C4-2B (cell line): ENCODE data around the gene DAB2.

ENCODE experiments used
- H3K27ac ChIP-seq: fragments of 450-650 bp; 2 replicates; pipeline ENCODE4 v1.5.1; 2017
- CTCF ChIP-seq: fragments of 450-650 bp; conservative IDR thresholded peaks from 2 replicates; pipeline ENCODE4 v1.5.1; 2017; ENCODE audit warnings: mild to moderate bottlenecking
- ZFX ChIP-seq: fragments of 450-650 bp; IDR thresholded peaks from 2 replicates; pipeline ENCODE4 v1.6.1; 2017

The DAB2 gene

GRCh38 chr5:39459071-39459470 lies 34.3 kb upstream of the DAB2 start:
- no peak overlapping the region for H3K27ac ChIP-seq

DNA sequence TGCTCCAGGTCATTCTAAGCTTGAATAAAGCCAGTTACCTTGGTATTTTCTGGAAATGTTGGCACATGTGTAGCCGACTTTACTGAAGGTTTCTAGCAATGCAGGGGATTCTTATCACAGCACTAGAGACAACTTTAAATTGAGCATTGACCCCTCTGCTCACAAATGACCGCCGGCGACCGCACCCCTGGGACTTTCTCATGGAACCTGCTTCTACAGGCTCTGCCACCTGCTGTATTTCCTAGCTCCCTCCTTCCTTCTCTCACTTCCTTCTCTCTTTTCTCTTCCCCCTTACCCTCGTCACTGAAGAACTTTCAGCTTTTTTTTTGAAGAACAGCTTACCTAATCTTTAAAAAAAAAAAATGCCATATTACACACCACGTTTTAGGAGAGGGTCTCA lies 30.9 kb upstream of the DAB2 start:
- TF ChIP-seq ZFX (no peak), CTCF (no peak)
- no peak overlapping the region for H3K27ac ChIP-seq

More at GRCh38 chr5:39459071-39459470, 34.3 kb upstream of the DAB2 start:
- TF ChIP-seq CTCF: no peak
- TF ChIP-seq ZFX: no peak

- TF ChIP-seq ZFX: no peak
- no peak for TF ChIP-seq CTCF
- H3K27ac ChIP-seq: no peak overlapping the region
These were observed 28.8 kb upstream of the DAB2 start for GRCh38 chr5:39453606-39454005.

DNA sequence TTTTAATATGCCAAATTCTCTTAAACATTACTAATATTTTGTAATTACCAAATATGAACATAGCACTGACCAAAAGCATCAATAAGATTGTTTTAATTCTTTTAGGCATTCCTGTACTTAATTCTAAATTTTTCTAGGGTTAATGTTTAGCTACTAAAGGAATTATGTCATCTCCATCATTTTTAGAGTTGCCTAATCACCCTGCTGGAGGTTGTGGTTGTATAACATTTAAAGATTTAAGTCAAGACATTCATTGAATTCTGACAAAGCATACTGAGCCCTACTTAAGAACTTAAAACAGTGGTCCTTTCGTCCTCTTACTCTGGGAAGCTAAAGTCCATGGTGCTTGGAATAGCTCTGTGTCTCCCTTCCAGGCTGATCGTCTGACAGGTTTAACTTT lies 28.1 kb upstream of the DAB2 start:
- H3K27ac ChIP-seq: no peak overlapping the region
- TF ChIP-seq CTCF (no peak), ZFX (no peak)

DNA sequence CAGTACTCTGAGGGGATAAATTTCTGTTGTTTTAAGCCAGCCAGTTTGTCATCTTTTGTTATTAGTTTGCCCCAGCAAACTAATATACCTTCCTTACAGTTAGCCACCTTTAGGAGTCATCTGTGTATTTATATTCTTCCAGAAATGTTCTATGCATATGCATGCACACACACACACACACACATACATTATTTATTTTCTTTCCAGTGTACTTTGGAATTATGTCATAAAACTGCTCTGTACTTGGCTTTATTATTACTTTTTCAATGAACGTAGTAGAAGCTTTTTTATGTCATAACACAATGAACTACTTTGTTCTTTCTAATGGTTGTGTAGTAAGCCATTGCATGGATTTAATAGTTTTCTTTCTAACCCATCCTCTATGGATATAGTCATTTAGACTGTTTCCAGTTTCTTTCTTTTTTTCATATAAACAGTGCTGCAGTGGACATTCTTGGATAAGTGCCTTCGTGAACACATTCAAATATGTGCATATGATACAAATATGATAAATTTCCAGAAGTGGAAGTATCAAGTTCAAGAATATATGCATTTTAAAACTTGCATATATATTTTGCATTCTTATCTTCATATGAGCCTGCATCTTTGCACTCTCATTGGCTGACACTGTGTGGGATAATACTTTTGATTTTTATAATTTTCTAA lies 26.6 kb upstream of the DAB2 start:
- H3K27ac ChIP-seq: no peak overlapping the region
- TF ChIP-seq ZFX: no peak
- no peak for TF ChIP-seq CTCF

GRCh38 chr5:39450487-39450886 lies 25.7 kb upstream of the DAB2 start:
- no peak for TF ChIP-seq CTCF
- TF ChIP-seq ZFX: no peak

DNA sequence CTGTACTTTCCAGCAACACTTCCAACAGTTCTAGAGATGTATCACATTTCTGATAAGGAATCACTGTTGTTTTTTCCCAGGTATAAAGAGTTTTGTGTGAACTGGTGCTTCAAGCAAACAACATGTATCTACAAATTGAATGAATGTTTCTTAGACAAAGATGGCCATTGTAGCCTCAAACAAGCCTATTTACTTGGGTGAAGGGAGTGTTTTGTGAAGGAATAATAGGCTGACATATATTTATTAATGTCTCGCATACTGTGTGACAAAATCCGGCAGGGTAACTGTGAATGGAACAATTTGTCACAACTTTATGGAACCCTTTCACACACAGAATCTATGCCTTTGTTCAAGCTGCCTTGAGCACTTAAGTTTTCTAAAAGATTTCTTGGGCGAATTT lies 24.8 kb upstream of the DAB2 start:
- no peak for TF ChIP-seq ZFX
- TF ChIP-seq CTCF: no peak
- no peak overlapping the region for H3K27ac ChIP-seq

More at GRCh38 chr5:39450487-39450886, 25.7 kb upstream of the DAB2 start:
- no peak overlapping the region for H3K27ac ChIP-seq
